K562 (cell line): ENCODE results near the gene UTP14C. TPM values are rescaled to one million over a fixed set of nuclear protein-coding genes. Genes with fewer than 3 reads are reported as not detected.

Source experiments
- LCOR ChIP-seq: sonication (generic); formaldehyde crosslinking; IDR thresholded peaks from 2 replicates; pipeline ENCODE4 v1.8.0; 2022; ENCODE audit warnings: mild to moderate bottlenecking, missing genetic modification reagents
- SP1 ChIP-seq: sonication (generic); formaldehyde crosslinking; IDR thresholded peaks from 2 replicates; pipeline ENCODE4 v1.8.1; 2022; ENCODE audit warnings: mild to moderate bottlenecking, missing genetic modification reagents
- THAP7 ChIP-seq: fragments of 250-450 bp; sonication (Bioruptor Pico); IDR thresholded peaks from 2 replicates; pipeline ENCODE4 v1.5.0; 2021
- USF1 ChIP-seq: sonication (generic); formaldehyde crosslinking; IDR thresholded peaks from 2 replicates; pipeline ENCODE4 v1.9.0; 2022; ENCODE audit warnings: mild to moderate bottlenecking, missing genetic modification reagents
- polyA plus RNA-seq, 8 experiments: library from polyadenylated mRNA; depleted of rRNA in 4 of 8; stranded (reverse) in 5 of 8; unstranded in 3 of 8; fragments of >200 nt; fragmentation: Nextera tagmentation in 2 of 8; fragmentation: Illumina TruSeq in 1 of 8; extraction: Ambion mirVana in 2 of 8; extraction: Trizol in 1 of 8; gene quantifications; 2 replicates each; pipeline versions ENCODE4 v1.2.1 to v1.2.3, GENCODE V29; 2011 to 2014; ENCODE audit warnings: inconsistent platforms in 1 of 8, missing spikeins in 1 of 8
- total RNA-seq, 7 experiments: library from RNA; depleted of rRNA in 6 of 7; stranded (reverse); fragments of >200 nt in 6 of 7; fragmentation: Illumina TruSeq in 2 of 7; extraction: Trizol in 2 of 7; gene quantifications; 2 replicates each; pipeline versions ENCODE4 v1.2.1 to v1.2.3, GENCODE V29; 2011 to 2021; ENCODE audit warnings: low replicate concordance in 1 of 7
- TF ChIP-seq, protein P1 (sequence below): sonication (generic); formaldehyde crosslinking; IDR thresholded peaks from 2 replicates; pipeline ENCODE4 v1.8.0; 2023; ENCODE audit warnings: mild to moderate bottlenecking, missing genetic modification reagents
- TF ChIP-seq, protein P2 (sequence below): sonication (generic); formaldehyde crosslinking; IDR thresholded peaks from 2 replicates; pipeline ENCODE4 v1.4.0; 2020; ENCODE audit warnings: mild to moderate bottlenecking, missing genetic modification reagents

Gene UTP14C
- total and polyA plus RNA-seq, 9 of the 15 experiments (the other 6 are each of a cell fraction or from before 2014, with no cell fraction given) = 3.4 to 10.3 (median 6.0) TPM

DNA sequence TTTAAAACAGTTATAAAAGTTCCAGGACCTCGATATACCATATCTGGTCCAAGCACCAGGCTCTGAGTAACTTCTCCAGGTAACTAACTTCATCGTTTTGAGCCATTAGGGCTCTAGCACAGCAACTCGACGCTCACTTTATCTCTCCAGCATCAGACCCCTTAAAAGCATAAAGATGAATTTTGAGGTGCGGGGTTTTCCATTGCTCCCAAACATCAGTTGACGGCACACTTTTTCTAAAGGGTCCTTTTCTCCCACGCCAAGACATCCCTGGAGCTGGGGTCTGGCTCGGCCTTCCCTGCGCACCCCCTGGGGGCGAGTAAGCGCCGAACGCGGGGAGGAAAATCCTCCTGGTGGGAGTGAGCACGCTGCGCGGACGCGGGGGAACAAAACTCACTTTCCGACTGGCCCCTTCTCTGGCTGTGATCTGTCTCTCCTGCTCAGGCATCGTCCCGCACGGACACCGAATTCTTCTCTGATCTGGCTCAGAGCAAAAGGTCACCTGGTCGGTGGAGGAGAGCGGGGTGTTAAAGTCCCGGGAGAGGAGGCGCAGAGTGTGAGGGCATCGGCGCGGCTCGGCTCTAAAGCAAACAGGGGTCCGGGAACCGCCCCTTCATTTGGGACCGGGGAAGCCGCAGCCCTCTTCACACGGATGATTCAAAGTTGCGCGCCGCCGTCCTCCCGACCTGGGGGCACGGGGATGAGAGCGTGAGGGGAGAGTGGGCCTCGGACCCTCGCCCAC is 13.4 kb upstream of the UTP14C start, which contains the start of gene ATP7B (continued):
- TF ChIP-seq, protein P1, sequence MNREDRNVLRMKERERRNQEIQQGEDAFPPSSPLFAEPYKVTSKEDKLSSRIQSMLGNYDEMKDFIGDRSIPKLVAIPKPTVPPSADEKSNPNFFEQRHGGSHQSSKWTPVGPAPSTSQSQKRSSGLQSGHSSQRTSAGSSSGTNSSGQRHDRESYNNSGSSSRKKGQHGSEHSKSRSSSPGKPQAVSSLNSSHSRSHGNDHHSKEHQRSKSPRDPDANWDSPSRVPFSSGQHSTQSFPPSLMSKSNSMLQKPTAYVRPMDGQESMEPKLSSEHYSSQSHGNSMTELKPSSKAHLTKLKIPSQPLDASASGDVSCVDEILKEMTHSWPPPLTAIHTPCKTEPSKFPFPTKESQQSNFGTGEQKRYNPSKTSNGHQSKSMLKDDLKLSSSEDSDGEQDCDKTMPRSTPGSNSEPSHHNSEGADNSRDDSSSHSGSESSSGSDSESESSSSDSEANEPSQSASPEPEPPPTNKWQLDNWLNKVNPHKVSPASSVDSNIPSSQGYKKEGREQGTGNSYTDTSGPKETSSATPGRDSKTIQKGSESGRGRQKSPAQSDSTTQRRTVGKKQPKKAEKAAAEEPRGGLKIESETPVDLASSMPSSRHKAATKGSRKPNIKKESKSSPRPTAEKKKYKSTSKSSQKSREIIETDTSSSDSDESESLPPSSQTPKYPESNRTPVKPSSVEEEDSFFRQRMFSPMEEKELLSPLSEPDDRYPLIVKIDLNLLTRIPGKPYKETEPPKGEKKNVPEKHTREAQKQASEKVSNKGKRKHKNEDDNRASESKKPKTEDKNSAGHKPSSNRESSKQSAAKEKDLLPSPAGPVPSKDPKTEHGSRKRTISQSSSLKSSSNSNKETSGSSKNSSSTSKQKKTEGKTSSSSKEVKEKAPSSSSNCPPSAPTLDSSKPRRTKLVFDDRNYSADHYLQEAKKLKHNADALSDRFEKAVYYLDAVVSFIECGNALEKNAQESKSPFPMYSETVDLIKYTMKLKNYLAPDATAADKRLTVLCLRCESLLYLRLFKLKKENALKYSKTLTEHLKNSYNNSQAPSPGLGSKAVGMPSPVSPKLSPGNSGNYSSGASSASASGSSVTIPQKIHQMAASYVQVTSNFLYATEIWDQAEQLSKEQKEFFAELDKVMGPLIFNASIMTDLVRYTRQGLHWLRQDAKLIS (CRISPR knock-in tag) = peak; percentile 43; the same call in 1 of the 2 replicates
- TF ChIP-seq USF1 (CRISPR knock-in tag) (no peak), THAP7 (CRISPR knock-in tag) (no peak), SP1 (no peak), LCOR (CRISPR knock-in tag) (peak; percentile 19; the same call in 1 of the 2 replicates)
- TF ChIP-seq, protein P2, sequence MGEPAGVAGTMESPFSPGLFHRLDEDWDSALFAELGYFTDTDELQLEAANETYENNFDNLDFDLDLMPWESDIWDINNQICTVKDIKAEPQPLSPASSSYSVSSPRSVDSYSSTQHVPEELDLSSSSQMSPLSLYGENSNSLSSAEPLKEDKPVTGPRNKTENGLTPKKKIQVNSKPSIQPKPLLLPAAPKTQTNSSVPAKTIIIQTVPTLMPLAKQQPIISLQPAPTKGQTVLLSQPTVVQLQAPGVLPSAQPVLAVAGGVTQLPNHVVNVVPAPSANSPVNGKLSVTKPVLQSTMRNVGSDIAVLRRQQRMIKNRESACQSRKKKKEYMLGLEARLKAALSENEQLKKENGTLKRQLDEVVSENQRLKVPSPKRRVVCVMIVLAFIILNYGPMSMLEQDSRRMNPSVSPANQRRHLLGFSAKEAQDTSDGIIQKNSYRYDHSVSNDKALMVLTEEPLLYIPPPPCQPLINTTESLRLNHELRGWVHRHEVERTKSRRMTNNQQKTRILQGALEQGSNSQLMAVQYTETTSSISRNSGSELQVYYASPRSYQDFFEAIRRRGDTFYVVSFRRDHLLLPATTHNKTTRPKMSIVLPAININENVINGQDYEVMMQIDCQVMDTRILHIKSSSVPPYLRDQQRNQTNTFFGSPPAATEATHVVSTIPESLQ = 0 out of 2 replicates have a peak, but pooled peaks have one; percentile 25
